ENCODE results near the gene ZNRF3.

DNA sequence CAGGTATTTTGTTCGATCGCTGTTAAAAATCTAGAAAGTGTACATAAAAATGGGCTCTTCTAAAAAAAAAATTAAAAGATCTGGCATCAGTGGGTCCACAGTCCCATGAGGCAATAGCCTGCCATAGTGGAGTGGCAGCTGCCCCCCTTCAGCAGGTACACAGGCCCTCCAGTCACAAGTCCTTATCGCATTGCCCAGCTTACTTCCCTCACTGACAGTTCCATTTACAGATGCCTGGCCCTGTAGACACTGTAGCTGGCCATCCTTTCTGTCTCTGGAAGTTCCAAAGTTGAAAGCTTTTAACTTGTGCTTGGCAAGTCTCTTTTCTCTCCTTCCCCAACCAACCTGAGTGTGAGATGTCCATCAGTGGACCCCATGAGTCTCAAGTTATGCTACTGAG, 11.4 kb downstream of the ZNRF3 start:
- TF ChIP-seq CTCF (conservative IDR thresholded peaks at IDR 0.05 in 1 of 2, IDR thresholded peaks at IDR 0.05 in 1 of 2; ENCODE audit: extremely low read depth in 1 of 2, insufficient read depth in 1 of 2, low read depth in 1 of 2, low read length in 2 of 2) (no peak), EZH2 (IDR thresholded peaks at IDR 0.05; ENCODE audit: borderline replicate concordance, low read length) (no peak)
